ENCODE measurements around the gene SMIM29. TPM values are rescaled to one million over a fixed set of nuclear protein-coding genes. Genes with fewer than 3 reads are reported as not detected.
A peak's percentile ranks its signal among the peaks of the same experiment; 100 is the strongest.

Gene SMIM29
- total RNA-seq, 1 experiment from 2014 or later = 25.8 TPM

DNA sequence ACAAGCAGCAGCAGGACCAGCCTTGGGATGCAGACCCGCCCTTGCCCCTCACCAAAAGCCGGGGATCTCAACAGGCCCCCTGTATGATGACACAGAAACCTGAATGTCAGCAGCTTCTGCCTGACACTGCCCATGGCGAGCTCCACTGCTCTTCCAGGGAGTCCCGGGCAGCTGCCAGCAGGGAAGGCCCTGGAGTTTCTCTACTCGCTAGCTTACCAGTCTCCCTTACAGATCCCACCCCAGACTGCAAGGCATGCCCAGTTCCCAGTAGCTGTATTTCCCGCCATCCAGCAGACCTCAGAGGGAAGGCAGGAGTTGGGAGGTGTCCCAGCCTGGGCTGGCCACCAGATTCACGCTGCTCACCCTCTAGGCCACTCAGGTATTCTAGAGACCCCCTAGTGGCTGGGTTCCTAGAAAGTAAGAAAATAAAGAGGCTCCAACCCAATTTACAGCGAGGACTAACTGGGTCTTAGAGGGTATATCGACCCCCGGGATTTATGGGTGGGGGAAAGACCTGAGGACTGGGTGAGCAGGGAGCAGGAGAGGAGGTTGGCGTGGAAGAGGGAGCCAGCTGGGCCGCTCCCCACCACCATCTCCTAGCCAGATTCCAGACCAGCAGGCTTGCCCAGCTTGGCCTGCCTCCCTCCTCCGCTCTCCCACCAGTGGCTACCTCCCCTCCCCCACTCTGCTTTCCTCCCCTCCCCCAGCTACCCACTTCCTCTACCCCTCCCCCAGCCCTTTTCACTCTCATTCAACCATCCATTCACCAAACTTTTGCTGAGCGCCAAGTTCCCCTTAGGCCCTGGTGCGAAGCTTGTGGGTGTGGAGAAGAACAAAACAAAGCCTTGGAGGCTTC is 21.8 kb downstream of the SMIM29 start:
- peak overlapping the region; percentile 51 for H3K27ac ChIP-seq (ENCODE audit: low read length)

DNA sequence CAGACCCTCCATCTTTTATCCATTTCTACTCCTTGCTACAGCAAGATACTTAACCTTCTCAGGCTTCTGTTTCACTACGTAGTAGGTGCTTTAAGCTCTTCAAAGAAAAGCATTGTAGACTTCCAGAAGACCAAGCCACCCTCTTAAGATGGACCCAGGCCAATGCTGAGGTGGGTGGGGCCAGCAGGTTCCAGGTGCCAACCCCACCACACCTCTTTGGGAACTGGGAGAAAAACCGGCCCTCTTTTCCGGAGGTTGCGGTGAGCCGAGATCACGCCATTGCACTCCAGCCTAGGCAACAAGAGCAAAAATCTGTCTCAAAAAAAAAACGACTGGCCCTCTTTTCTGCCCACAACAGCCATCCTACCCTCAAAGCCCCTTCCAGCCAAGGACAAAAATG is 22.7 kb downstream of the SMIM29 start:
- H3K9ac ChIP-seq (ENCODE audit: low read length) = no peak overlapping the region
- BruUV-seq (replicated peaks) = no TSS peak
- ChIA-PET POLR2A (ENCODE audit: unreplicated experiment) (no interaction called here), CTCF (no interaction called here)
- H3F3A ChIP-seq (ENCODE audit: low read length, unreplicated experiment) = peaks cover 8% of the 10 kb centered on the region
- no peaks in the 10 kb centered on the region for H3K27me3 ChIP-seq (ENCODE audit: low read length)
- H2AFZ ChIP-seq (ENCODE audit: low read length) = no peak overlapping the region
- H3K4me3 ChIP-seq (ENCODE audit: low read length) = no peak overlapping the region
- no peaks in the 10 kb centered on the region for H3K79me2 ChIP-seq (ENCODE audit: low read length)
- no peaks in the 10 kb centered on the region for H3K9me3 ChIP-seq (ENCODE audit: low read length)
- peaks cover 47% of the 10 kb centered on the region for H3K4me1 ChIP-seq (ENCODE audit: insufficient read depth, low read length)
- no peak for ATAC-seq
- no peak for TF ChIP-seq EZH2phosphoT487 (IDR thresholded peaks at IDR 0.05; ENCODE audit: borderline replicate concordance, low read length)
- no peak for TF ChIP-seq EZH2 (IDR thresholded peaks at IDR 0.05; ENCODE audit: low read length, unreplicated experiment)
- TF ChIP-seq, protein P1, sequence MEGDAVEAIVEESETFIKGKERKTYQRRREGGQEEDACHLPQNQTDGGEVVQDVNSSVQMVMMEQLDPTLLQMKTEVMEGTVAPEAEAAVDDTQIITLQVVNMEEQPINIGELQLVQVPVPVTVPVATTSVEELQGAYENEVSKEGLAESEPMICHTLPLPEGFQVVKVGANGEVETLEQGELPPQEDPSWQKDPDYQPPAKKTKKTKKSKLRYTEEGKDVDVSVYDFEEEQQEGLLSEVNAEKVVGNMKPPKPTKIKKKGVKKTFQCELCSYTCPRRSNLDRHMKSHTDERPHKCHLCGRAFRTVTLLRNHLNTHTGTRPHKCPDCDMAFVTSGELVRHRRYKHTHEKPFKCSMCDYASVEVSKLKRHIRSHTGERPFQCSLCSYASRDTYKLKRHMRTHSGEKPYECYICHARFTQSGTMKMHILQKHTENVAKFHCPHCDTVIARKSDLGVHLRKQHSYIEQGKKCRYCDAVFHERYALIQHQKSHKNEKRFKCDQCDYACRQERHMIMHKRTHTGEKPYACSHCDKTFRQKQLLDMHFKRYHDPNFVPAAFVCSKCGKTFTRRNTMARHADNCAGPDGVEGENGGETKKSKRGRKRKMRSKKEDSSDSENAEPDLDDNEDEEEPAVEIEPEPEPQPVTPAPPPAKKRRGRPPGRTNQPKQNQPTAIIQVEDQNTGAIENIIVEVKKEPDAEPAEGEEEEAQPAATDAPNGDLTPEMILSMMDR (conservative IDR thresholded peaks at IDR 0.05; ENCODE audit: low read depth, low read length) = no peak
- intact Hi-C loops (cut with micrococcal nuclease) = no loop called here
- H3K36me3 ChIP-seq (ENCODE audit: low read depth, low read length) = no peaks in the 10 kb centered on the region
- H3K27ac ChIP-seq (ENCODE audit: low read length) = no peak overlapping the region
- no peak overlapping the region for H3K4me2 ChIP-seq (ENCODE audit: low read length)
- no peaks in the 10 kb centered on the region for H4K20me1 ChIP-seq (ENCODE audit: low read length)
- no peaks in the 10 kb centered on the region for H3K9me2 ChIP-seq (replicated peaks; ENCODE audit: low read length)
- DNase-seq = no peak

More for the DNA sequence above, 21.8 kb downstream of the SMIM29 start:
- TF ChIP-seq EZH2 (IDR thresholded peaks at IDR 0.05; ENCODE audit: low read length, unreplicated experiment) = no peak
- TF ChIP-seq, protein P1 (conservative IDR thresholded peaks at IDR 0.05; ENCODE audit: low read depth, low read length) = peak; percentile 33; the same call in 1 of the 2 replicates
- no peak for TF ChIP-seq EZH2phosphoT487 (IDR thresholded peaks at IDR 0.05; ENCODE audit: borderline replicate concordance, low read length)
- BruUV-seq (replicated peaks) = no TSS peak
- H3K27me3 ChIP-seq (ENCODE audit: low read length) = no peaks in the 10 kb centered on the region
- no peaks in the 10 kb centered on the region for H4K20me1 ChIP-seq (ENCODE audit: low read length)
- ChIA-PET POLR2A (ENCODE audit: unreplicated experiment) (no interaction called here), CTCF (interaction anchor here (0.6 kb wide), 2 partner anchors 7 to 1371 kb away, joined by 4 read pairs; no protein-coding TSS in a partner anchor)
- ATAC-seq (no peak), DNase-seq (no peak)
- H3K9me2 ChIP-seq (replicated peaks; ENCODE audit: low read length) = no peaks in the 10 kb centered on the region
- H2AFZ ChIP-seq (ENCODE audit: low read length) = no peak overlapping the region
- H3K4me3 ChIP-seq (ENCODE audit: low read length) = no peak overlapping the region
- H3K79me2 ChIP-seq (ENCODE audit: low read length) = no peaks in the 10 kb centered on the region
- 0 out of 2 replicates have a peak overlapping the region, but pooled peaks have one; percentile 18 for H3K4me2 ChIP-seq (ENCODE audit: low read length)
- no peak overlapping the region for H3K9ac ChIP-seq (ENCODE audit: low read length)
- no peaks in the 10 kb centered on the region for H3K36me3 ChIP-seq (ENCODE audit: low read depth, low read length)
- peaks cover 8% of the 10 kb centered on the region for H3F3A ChIP-seq (ENCODE audit: low read length, unreplicated experiment)
- H3K9me3 ChIP-seq (ENCODE audit: low read length) = no peaks in the 10 kb centered on the region
- intact Hi-C loops (cut with micrococcal nuclease) = no loop called here
- peaks cover 47% of the 10 kb centered on the region for H3K4me1 ChIP-seq (ENCODE audit: insufficient read depth, low read length)

DNA sequence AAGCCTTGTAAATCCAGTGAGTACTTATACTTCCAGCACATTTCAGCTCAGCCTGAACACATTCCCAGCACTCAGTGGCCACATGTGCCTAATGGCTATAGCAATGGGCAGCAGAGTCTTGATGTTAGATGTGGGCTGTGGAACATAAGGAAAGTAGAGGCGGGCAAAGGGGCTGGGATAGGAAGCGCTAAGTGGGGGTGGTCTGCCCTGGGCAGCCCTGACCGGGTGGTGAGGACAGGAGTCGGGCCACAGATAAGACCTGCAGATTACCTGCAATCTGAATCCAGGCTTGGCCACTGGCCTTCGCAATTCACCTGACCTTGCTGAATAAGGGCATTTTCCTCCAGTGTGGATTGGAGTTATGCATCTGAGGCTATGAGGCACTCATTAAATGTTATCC is 23.3 kb downstream of the SMIM29 start:
- intact Hi-C loops (cut with micrococcal nuclease) = no loop called here

More for the DNA sequence above, 23.3 kb downstream of the SMIM29 start:
- Histone ChIP-seq H3K27ac (ENCODE audit: low read length) (no peak overlapping the region), H3K79me2 (ENCODE audit: low read length) (no peaks in the 10 kb centered on the region), H2AFZ (ENCODE audit: low read length) (no peak overlapping the region), H3K4me3 (ENCODE audit: low read length) (no peak overlapping the region), H3K36me3 (ENCODE audit: low read depth, low read length) (no peaks in the 10 kb centered on the region), H3K9me2 (replicated peaks; ENCODE audit: low read length) (no peaks in the 10 kb centered on the region), H3K4me1 (ENCODE audit: insufficient read depth, low read length) (peaks cover 47% of the 10 kb centered on the region), H3K27me3 (ENCODE audit: low read length) (no peaks in the 10 kb centered on the region), H4K20me1 (ENCODE audit: low read length) (no peaks in the 10 kb centered on the region), H3K9ac (ENCODE audit: low read length) (no peak overlapping the region), H3K9me3 (ENCODE audit: low read length) (no peaks in the 10 kb centered on the region), H3F3A (ENCODE audit: low read length, unreplicated experiment) (peaks cover 5% of the 10 kb centered on the region), H3K4me2 (ENCODE audit: low read length) (no peak overlapping the region)
- TF ChIP-seq, protein P1 (conservative IDR thresholded peaks at IDR 0.05; ENCODE audit: low read depth, low read length) = no peak
- TF ChIP-seq EZH2phosphoT487 (IDR thresholded peaks at IDR 0.05; ENCODE audit: borderline replicate concordance, low read length) (no peak), EZH2 (IDR thresholded peaks at IDR 0.05; ENCODE audit: low read length, unreplicated experiment) (no peak)
- DNase-seq (no peak), ATAC-seq (no peak)
- ChIA-PET POLR2A (ENCODE audit: unreplicated experiment) (no interaction called here), CTCF (no interaction called here)
- no TSS peak for BruUV-seq (replicated peaks)
